ELR (cell line): ENCODE results near the gene CACNG4.
A peak's percentile ranks its signal among the peaks of the same experiment; 100 is the strongest.
"Not testable (repeated sequence)": the region's sequence is repeated elsewhere in the genome, so short reads cannot be mapped to it uniquely, and the experiment has no call there.

Experiments used
- DNase-seq: peaks from one replicate; pipeline ENCODE4 v3.0.0-alpha.2; 2015; ENCODE audit warnings: low read depth

The CACNG4 gene

DNA sequence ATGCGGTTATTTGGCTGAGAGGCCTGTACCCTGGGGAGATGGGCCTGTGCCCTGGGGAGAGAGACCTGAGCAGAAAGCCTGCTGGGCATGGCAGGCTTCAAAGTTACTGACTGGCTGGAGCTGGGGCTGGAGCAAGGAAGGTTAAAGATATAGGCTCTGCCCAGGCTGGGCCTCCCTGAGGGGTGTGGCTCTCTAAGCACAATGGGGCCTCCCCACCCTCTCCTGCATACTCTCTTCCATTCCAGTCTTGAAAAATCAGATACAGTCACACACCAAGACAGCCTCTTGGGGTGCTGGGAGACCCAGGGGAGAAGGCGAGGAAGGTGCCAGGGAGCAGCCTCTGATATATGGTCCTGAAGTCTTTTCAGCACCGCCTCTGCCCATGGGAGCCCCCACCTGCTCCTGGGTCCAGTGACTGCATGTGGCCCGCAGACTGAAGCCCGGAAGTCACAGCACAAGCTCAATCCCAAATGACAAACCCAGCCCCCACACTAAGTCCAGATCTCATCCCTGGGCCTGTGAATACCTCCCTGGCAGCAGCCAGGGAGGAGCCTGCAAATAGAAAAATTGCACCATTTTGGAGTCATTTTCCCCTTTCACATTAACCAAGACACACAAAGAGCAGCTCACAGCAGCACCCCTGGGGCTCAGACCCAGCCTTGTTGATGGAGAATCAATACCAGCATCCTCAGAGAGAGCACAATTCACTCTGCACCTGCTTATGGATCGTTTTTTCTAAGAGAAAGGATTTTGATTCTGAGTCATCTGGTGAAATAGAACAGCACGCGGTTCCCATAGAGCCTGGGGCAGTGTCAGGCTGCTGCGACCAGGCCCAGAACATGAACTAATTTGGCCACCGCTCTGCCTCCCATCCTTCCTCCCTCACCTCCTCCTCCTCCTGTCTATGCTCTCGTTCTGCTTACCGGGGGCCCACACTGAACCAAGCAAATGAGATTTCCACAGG, 54.2 kb downstream of the CACNG4 start:
- DNase-seq, result peak; percentile 14

- no peak for DNase-seq
Observed at GRCh38 chr17:67019809-67020208, 55.3 kb downstream of the CACNG4 start.

DNA sequence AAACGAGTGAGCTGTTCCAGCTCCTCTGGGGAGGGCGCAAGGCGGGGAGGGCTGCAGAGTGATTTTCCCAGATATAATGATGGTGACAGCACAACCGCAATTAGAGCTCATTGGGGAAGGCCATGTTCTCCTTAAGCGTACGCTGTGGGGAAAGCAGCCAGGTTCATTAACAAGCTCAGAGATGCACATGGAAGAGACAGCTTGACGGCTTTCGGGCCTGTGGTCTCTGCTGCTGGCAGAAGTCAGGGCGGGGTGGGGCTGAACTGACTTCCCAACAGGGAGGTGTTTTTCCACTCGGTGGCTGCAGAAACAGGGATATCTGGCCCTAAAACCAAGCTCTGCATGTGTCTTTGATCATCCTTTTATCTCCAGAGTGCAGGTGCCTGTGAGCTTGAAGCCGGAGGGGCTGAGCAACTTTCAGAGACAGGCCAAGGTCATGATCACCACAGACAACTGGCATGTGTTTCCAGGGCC, 55.8 kb downstream of the CACNG4 start:
- no peak for DNase-seq

DNA sequence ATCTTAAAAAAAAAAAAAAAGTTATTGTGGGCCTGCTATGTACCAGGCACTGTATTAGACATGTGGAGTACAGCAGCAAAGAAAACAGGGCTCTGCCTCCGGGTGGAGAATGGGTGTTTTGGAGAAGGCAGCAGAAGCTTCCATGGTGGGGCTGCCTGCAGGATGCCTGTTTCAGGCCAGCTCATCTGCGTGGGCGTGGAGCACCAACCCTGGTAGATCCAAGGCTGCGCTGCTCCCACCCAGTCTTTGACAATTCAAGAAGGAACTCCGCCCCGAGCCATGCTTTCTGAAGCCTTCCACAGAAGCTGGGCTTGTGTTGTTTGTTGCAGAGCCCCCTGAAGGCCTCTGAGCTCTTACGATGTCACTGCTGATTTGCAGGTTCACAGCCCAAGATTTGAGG, 56.7 kb downstream of the CACNG4 start:
- no peak for DNase-seq

DNA sequence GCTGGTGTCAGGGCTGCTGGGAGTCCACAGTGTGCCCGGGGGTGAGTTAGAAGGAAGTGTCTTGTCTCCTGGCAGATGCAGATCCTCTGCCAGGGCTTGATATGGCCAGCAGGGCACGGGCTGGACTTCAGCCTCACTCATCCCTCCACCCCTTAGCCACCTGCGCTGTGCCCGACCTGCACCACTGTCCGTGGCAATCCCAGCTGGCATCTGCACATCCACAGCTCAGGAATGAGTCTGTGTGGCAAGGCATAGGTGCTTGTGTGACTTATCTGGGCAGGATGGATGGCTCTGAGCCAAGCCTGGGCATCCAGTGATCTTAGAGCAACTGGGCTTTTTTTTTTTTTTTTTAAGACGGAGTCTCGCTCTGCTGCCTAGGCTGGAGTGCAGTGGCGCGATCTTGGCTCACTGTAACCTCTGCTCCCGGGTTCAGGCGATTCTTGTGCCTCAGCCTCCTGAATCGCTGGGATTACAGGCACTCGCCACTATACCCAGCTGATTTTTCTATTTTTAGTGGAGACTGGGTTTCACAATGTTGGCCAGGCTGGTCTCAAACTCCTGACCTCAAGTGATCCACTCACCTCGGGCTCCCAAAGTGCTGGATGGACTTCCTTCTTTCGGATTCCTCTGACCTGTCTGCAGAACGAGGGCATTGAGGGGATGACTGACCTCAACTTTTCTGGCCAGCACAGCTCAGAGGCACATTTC, 57.4 kb downstream of the CACNG4 start:
- DNase-seq, result no peak

DNA sequence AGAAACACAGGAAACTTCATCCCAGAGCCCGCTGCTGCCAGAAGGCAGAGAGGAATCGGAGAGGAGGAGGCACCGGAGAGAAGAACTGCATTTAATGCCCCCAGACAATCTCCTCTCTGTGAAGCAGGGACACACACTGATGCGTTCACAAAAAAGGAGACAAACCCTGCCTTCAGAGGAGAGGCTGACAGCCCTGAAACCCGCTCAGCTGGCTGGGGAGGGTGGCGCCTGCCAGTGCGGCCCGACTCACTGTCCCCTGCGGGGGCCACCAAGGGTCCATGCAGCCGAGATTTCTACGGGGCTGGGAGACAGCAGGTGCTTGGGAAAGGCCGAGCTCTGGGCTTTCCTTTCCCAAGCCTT, 57.9 kb downstream of the CACNG4 start:
- no peak for DNase-seq

DNA sequence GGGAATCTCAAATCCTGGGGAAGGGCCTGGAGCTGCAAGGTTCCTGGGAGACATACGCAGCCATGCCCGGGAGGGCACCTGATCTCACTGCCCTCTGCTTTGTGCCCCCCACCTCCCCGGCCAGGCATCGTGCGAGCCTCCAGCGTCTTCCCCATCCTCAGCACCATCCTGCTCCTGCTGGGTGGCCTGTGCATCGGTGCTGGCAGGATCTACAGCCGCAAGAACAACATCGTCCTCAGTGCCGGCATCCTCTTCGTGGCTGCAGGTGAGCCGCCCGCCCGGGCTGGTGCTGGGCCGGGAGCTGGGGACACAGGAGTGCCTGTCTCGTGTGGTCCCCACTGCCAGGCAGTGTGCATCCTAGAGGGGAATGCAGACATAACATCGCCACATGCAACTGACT, 60.2 kb downstream of the CACNG4 start:
- DNase-seq, result no peak

- DNase-seq, result no peak
Observed at GRCh38 chr17:67025216-67025792, 60.8 kb downstream of the CACNG4 start.

DNA sequence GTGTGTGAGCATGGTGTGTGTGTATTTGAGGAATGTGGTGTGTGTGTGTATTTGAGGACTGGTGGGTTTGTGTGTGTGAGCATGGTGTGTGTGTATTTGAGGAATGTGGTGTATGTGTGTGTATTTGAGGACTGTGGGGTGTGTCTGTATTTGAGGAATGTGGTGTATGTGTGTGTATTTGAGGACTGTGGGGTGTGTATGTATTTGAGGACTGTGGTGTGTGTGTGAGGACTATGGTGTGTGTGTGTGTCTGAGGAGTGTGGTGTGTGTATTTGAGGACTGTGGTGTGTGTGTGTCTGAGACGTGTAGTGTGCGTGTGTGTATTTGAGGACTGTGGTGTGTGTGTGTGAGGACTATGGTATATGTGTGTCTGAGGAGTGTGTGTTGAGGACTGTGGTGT, 61.8 kb downstream of the CACNG4 start:
- DNase-seq, result no peak

DNA sequence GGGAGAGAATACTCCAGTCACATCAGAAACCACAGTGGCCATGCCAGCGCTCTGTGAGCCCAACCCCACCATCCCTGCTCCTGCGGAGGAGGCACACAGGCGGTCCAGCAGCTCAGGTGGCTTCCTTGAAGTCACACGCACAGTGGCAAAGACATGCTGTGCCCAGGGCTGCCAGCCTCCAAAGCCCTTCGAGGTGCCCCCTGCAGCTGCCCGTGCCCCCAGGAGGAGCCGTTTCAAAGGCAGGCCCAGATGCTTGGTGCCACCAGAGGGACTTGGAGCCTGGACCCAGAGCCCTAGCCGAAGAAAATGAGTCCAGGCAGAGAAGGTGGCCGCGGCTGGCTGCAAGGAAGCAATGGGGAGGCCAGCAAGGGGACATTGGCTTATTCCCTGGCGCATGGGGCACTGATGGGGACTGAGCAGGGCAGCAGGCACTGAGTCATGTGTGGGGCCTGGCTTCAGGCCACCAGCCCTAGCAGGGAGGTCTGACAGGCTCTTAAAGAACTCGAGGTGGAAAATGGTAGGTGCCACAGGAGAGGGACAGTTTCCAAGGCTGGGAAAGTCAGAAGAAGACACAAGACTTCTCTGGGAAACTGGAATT, 62.6 kb downstream of the CACNG4 start:
- DNase-seq, result peak; percentile 22

DNA sequence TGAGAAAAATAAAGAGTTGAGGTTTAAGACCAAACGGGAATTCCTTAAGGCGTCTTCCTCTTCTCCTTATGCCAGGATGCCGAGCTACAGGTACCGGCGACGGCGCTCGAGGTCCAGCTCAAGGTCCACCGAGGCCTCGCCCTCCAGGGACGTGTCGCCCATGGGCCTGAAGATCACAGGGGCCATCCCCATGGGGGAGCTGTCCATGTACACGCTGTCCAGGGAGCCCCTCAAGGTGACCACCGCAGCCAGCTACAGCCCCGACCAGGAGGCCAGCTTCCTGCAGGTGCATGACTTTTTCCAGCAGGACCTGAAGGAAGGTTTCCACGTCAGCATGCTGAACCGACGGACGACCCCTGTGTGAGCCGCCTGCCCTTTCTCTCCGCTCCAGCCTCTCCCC, 66.1 kb downstream of the CACNG4 start:
- no peak for DNase-seq

- DNase-seq, result no peak
Observed at GRCh38 chr17:67032382-67032781, 67.9 kb downstream of the CACNG4 start.

DNA sequence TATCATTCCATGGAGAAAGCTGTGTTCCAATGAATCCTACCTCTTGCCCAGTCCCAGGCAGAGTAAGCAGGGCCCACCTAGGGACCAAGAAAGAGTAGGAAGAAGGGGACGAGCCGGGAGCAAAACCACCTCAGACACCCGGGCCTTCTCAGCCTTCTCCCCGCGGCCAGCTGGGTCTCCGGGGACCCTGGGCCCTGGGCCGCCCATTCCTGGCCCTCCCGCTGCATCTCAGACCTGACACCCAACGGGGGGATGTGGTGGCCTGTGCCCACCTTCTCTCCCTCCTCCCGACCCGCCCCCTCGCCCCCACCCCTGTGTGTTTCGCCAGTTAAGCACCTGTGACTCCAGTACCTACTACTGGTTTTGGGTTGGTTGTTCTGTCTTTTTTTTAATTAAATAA, 68.5 kb downstream of the CACNG4 start:
- no peak for DNase-seq

DNA sequence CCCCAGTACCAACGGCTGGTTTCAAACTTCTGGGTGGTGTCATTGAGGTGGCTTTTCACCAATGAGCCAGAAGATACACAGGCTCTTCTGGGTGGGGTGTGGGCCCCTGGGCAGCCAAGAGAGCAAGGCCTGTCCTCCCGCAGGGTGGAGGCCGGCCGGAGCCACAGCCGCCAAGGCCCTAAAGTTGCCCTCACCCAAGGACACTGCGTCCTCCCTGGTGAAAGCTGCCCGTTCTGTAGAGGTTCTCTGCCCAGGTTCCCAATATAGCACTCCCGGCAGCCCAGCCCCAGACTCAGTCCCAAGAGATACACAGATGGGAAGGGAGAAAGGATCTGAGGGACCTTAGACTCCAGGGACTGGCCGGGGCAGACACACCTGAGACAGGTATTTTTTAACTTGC, 69.1 kb downstream of the CACNG4 start:
- no peak for DNase-seq

- DNase-seq, result no peak
Observed at GRCh38 chr17:67035131-67036083, 70.9 kb downstream of the CACNG4 start.

DNA sequence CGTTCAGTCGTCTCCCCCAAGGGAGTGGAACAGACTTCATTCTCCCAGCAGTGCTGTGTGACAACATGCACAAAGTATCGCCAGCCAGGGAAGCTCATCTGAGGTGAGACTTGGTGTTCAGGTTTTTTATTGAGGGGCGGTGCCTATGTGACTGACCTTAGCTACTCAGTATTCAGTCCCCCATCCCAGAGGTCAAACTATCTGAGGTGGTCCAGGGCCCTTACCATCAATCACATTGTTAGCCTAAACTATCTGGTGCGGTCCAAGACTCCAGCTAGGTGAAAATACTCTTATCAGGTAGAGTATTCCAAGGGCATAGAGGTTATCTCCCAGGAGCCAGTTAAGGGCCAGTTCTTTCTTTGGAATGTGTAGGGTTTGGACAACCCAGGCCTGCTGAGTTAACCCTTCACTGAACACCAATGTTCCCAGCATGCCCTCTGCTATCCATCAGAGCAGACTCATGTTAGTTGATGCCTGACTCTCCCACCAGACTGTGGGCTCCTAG, 74.4 kb downstream of the CACNG4 start:
- no peak for DNase-seq

DNA sequence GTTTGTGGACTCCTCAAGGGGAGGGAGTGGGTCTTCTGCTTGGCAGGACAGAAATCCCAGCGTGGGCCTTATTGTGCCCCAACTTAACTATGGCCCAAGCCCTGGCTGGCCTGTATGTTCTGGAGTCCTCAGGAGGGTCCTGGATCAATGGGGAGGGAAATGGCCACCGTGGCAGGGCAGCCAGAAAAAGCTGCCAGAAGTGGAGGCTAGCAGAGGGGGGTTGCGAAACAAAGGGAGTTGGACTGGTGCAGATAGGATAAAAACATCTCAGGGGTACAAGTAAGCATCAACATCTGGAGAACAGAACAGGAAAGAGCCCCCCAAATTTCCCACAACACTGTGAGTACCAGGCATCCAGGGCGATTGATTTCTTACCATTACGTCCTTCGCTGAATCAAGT, 76.1 kb downstream of the CACNG4 start:
- no peak for DNase-seq

DNA sequence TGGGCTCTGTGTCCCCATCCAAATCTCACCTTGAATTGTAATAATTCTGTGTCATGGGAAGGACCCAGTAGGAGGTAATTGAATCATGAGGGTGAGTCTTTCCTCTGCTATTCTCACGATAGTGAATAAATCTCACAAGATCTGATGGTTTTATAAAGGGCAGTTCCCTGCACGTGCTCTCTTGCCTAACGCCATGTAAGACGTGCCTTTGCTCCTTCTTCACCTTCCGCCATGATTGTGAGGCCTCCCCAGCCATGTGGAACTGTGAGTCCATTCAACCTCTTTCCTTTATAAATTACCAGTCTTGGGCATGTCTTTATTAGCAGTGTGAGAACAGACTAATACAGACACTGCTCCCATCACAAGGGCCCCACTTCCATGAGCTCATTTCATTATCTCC, 76.6 kb downstream of the CACNG4 start:
- DNase-seq, result not testable (repeated sequence)

GRCh38 chr17:67041531-67041930, 77.0 kb downstream of the CACNG4 start:
- no peak for DNase-seq

GRCh38 chr17:67041941-67042899, 77.7 kb downstream of the CACNG4 start:
- DNase-seq, result no peak
